ENCODE data around the gene LIPM. TPM values are rescaled to one million over a fixed set of nuclear protein-coding genes. Genes with fewer than 3 reads are reported as not detected.

The LIPM gene
- total and polyA plus RNA-seq, 8 donors: 0.14 TPM; not detected in 7

- no peaks in the 10 kb centered on the region for H3K36me3 ChIP-seq
- H3K4me3 ChIP-seq: no peak overlapping the region
- no peak for ATAC-seq
- no peaks in the 10 kb centered on the region for H3K4me1 ChIP-seq
- H3K27ac ChIP-seq: no peak overlapping the region
- H3K9me3 ChIP-seq: no peaks in the 10 kb centered on the region
- intact Hi-C loops (cut with DNase I): loop anchor here in 1 of 2 donors (10.0 kb wide), 1 partner anchor 111 kb away; no protein-coding TSS in a partner anchor
- DNase-seq: no peak
- TF ChIP-seq CTCF (IDR thresholded peaks at IDR 0.05): no peak
- H3K27me3 ChIP-seq: peaks cover under 1 to 1% of the 10 kb centered on the region in 2 donors
These were observed 3.4 kb downstream of the LIPM start for GRCh38 chr10:88805924-88806323.

GRCh38 chr10:88809621-88810020 lies 7.1 kb downstream of the LIPM start:
- Histone ChIP-seq H3K36me3 (no peaks in the 10 kb centered on the region), H3K9me3 (no peaks in the 10 kb centered on the region), H3K27ac (no peak overlapping the region), H3K4me1 (no peaks in the 10 kb centered on the region), H3K4me3 (no peak overlapping the region), H3K27me3 (peaks cover 3 to 6% of the 10 kb centered on the region in 2 donors)
- TF ChIP-seq CTCF (IDR thresholded peaks at IDR 0.05): no peak
- intact Hi-C loops (cut with DNase I): loop anchor here in 1 of 2 donors (10.0 kb wide), 1 partner anchor 115 kb away; no protein-coding TSS in a partner anchor
- no peak for DNase-seq
- no peak for ATAC-seq

- Histone ChIP-seq H3K36me3 (no peaks in the 10 kb centered on the region), H3K9me3 (no peaks in the 10 kb centered on the region), H3K4me1 (no peaks in the 10 kb centered on the region), H3K27me3 (peaks cover 3 to 6% of the 10 kb centered on the region in 2 donors), H3K27ac (no peak overlapping the region), H3K4me3 (no peak overlapping the region)
- peak; percentile 58 to 69 for TF ChIP-seq CTCF (IDR thresholded peaks at IDR 0.05)
- ATAC-seq: peak; percentile 93
- DNase-seq: peak in 1 of 4 donors; percentile 61
- intact Hi-C loops (cut with DNase I): no loop called here
These were observed 7.8 kb downstream of the LIPM start for GRCh38 chr10:88810196-88810961.

- Histone ChIP-seq H3K4me3 (no peak overlapping the region), H3K4me1 (no peaks in the 10 kb centered on the region), H3K27me3 (peaks cover 3 to 6% of the 10 kb centered on the region in 2 donors), H3K27ac (no peak overlapping the region), H3K36me3 (no peaks in the 10 kb centered on the region), H3K9me3 (no peaks in the 10 kb centered on the region)
- TF ChIP-seq CTCF (IDR thresholded peaks at IDR 0.05): no peak
- intact Hi-C loops (cut with DNase I): no loop called here
- ATAC-seq (no peak), DNase-seq (no peak)
These were observed 10.7 kb downstream of the LIPM start for GRCh38 chr10:88813200-88813599.

- DNase-seq (no peak), ATAC-seq (no peak)
- Histone ChIP-seq H3K4me1 (no peaks in the 10 kb centered on the region), H3K27ac (no peak overlapping the region), H3K36me3 (no peaks in the 10 kb centered on the region), H3K27me3 (no peaks in the 10 kb centered on the region), H3K4me3 (no peak overlapping the region), H3K9me3 (no peaks in the 10 kb centered on the region)
- intact Hi-C loops (cut with DNase I): no loop called here
- TF ChIP-seq CTCF (IDR thresholded peaks at IDR 0.05): no peak
These were observed 16.8 kb downstream of the LIPM start for GRCh38 chr10:88819290-88819689.

All from left lung (tissue), 10 donors.